Measurements from ENCODE around the gene ANKLE1.

ANKLE1 gene

DNA sequence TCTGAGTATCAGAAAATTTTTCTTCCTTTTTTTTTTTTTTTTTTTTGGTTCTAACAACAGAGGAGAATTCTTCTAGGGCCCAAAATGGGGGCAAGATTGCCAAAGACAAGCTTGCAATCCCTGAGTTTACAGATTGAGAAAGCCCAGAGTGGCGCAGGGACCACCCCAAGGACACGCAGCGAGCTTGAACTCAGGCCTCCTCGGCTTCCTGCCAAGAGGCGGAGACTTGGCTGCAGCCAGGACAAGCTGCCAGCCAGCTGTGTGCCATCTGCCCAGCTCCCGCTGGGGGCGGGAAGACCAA is 23.5 kb downstream of the ANKLE1 start:
- DNase-seq (ENCODE audit: low read depth in 2 of 3, low spot score in 2 of 3): no peak

DNA sequence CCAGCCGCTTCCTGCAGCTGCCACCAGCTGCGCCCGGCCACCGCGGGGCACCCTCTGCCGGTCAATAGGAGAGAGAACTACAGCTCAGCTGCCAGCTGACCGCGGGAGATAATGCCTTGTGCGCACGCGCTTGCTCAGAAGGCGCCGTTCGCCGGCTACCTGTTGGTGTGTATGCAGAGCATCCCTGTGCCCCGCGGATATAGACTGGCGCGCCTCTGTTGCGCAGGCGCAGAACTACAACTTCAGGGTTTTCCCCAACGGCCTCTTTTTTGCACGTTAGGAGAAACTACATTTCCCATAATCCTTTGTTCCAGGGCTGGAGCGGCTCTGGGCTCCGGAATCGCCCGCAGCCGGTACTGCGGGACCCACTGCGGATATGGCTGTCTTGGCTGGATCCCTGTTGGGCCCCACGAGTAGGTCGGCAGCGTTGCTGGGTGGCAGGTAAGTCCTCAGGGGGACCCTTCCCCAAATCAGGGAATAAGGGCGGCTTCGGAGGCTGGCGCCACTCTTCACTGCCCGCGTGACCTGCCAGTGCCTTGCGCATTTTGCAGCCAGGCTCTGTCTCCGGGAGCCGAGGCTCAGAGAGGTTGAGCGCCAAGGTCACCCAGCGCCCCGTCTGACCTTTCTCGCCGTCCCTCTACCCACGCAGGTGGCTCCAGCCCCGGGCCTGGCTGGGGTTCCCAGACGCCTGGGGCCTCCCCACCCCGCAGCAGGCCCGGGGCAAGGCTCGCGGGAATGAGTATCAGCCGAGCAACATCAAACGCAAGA is 24.0 kb downstream of the ANKLE1 start, which contains the start of gene MRPL34:
TSS of gene MRPL34 (plus strand) at position 356 of the 768 bp plus-strand sequence. CDS start at position 377, 21 bp downstream.
- peak; percentile 74 to 89 (median 86) for DNase-seq (ENCODE audit: low read depth in 2 of 3, low spot score in 2 of 3)

DNA sequence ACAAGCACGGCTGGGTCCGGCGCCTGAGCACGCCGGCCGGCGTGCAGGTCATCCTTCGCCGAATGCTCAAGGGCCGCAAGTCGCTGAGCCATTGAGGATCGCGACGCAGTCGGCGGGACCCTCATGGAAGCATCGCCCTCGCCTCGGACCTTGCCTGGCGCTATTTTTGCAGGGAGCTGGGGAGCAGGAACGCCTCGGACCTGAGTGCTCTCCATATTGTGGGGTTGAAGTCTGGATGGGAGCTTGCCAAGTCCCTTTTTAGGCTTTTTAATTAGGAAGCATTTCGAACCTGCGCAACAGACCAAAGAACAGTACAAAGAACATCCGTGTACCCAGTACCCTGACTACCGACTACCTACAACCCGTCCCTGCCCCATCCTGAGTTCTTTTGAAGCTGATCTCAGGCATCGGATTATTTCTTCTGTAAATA is 24.6 kb downstream of the ANKLE1 start:
- no peak for DNase-seq (ENCODE audit: low read depth in 2 of 3, low spot score in 2 of 3)

DNA sequence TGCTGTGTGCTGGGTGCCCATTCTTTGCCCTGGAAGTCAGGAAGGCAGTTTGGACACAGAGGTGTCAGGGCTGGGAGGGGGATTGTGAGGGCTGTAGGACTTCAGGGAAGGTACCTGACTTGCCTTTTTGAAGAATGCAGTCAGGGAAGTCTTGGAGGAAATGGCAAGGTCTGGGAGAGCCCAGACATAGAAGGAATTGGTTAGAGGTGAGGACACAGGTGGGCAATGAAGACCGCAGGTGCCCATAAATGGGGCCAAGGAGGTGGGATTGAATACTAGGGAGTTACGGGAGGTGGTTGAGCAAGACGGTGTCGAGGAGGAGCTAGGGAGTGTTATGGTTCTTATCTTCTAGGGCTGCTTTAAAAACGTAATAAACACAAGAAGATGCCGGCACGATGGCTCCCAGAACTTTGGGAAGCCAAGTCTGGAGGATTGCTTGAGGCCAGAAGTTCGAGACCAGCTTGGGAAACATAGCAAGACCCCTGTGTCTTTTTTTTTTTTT is 26.2 kb downstream of the ANKLE1 start:
- no peak for DNase-seq (ENCODE audit: low read depth in 2 of 3, low spot score in 2 of 3)

DNA sequence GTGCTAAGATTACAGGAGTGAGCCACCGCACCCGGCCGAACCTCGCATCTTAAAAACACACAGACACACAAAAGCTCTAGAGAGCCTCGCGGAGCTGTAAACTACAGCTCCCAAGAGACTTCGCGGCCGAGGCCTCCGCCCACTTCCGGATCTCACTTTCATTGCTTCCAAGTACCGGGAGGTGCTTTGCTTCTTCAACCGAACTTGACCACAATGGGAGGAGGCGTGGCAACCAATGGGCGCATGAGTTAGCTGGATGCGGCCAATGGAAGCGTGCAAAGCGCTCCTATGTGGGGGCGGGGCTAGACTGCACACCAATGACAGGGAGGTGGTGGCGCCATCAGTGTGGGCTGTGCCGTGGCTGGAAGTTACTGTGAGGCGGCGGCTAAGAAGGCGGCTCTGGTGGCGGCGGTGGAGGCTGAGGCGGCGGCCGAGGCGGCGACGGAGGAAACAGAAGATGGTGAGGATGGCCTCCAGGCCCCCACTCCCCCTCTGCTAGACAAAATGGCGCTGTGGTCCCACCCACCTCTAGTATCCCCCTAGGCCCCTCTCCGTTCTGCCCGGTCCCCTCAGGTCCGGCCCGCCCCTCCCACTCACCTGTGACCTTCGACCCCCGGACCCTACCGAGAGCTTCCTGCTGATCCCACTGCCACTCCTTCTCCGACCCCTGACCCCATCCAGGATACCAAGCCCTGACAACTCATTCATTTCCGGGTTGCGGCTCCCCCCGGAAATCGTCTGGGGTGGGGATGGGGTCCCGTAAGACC is 27.7 kb downstream of the ANKLE1 start, which contains the start of gene DDA1:
TSS of gene DDA1 (plus strand) at position 366 of the 767 bp plus-strand sequence. CDS start at position 458, 92 bp downstream.
- peak; percentile 87 to 97 (median 91) for DNase-seq (ENCODE audit: low read depth in 2 of 3, low spot score in 2 of 3)

DNA sequence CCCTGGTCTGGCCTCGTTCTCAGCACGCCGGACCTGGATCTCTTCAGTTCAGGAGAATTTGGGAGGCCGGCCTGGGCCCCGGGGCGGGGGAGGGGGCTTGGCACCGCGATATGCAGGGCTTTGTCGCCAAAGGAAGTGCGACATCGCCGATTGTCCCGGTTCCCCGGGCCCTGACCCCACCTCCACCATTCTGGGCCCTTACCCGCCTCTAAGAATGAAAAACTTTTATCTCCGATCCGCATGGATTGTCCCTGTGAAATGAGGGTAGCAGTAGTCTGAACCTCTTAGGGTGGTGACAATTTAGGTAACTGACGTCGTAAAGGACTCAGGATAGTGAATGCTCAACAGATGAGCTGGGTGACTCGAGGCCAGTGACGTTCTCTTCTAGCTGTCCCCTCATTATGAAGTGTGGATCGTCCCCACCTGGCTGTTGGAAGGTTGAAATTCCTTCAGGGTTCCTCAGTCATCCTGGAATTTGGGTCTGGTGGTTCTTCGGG is 28.3 kb downstream of the ANKLE1 start:
- DNase-seq (ENCODE audit: low read depth in 2 of 3, low spot score in 2 of 3): no peak

DNA sequence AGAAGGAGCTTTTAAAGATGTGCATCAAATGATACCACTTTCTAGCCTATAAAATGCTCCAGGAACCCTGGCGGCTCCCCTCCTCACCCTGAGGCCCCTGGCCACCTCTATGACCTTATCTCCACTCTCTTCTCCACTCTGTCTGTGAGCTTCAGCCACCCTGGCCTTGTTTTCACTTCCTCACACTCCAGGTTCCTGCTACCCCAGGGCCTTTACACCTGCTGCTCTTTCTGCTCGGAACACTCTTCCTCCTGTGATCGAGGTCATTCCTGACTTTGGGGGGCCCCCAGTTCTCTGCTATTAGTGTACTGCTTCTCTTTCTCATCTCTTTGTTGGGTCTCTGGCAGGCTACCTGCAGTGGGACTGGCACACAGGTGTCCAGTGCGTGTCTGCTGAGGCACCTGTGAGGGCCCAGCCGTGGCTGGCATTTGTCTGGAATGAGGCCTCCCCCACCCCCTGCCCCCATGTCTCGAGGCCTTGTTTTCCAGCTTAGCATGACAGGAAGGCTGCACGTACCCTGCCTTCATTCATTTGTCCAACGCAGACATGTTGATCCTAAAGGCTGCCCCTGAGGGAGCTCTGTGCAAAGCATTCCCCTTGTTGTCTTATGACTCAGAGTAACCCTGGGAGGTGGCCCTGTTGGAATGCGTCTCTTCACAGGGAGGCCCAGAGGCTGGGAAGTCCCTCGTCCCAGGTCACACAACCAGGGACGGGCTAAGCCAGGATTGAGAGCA is 29.9 kb downstream of the ANKLE1 start:
- no peak for DNase-seq (ENCODE audit: low read depth in 2 of 3, low spot score in 2 of 3)

DNA sequence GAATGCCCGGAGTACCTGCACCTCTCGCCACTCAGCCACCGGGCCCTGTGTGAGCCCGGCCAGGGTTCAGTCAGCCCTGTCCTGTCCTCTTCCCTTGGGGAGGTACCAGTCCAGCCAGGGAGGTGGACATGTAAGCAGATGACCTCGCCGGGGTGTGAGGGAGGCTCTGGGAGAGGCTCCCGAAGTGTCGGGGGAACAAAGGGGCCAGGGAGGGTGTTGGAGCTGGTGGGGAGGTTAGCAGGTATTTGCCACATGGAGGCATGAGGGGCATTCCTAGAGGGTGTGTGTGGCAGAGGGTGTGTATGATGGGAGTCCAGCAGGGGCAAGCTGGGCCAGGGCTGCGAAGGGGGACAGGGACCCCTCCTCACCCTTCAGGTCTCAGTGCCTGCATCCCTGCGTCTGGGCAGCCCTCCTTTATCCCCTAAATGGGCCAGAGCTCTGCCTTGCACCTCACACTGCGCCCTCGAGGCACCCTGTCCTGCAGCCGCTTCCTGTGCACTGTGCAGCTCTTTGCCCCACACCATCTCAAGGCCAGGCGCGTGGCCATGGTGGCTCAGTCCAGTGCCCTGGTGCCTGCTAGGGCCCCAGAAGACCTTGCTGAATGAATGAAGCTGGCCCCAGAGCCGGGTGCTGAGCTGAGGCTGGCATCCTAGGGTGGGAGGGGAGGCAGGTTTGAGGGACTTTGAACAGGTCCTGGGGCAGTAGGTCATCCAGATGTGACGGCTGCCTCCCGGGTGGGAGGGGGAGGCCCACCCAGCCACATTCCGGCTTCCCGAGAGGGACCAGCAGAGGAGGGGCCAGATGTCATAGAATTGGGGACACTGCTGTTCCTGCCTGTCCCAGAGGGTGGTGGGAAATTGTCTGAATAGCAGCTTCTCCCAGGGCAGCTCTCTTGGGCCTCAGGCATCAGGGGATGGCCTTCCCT is 30.8 kb downstream of the ANKLE1 start:
- no peak for DNase-seq (ENCODE audit: low read depth in 2 of 3, low spot score in 2 of 3)

DNA sequence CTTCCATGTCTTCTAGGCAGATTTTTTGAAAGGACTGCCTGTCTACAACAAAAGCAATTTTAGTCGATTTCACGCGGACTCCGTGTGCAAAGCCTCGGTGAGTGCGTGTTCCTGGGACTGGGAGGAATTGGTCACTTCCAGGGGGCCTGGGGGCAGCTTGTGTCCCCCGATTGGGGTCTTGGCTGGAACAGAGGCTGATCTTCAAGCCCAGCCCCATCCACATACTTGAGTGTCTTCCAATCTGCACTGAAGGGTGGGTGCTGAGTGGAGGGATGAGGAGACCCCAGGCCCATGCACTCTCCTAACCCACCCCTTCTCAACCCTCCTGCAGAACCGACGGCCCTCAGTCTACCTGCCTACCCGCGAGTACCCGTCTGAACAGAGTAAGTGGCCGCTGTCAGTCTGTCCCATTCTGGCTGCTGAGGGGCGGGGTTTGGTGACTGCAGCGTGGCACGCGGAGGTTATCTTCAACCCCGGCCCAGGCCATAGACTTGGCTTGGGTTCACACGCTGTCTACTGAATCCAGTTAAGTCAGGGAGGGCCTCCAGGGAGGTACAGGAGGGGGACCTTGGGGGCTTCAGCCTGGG is 32.4 kb downstream of the ANKLE1 start:
- no peak for DNase-seq (ENCODE audit: low read depth in 2 of 3, low spot score in 2 of 3)

DNA sequence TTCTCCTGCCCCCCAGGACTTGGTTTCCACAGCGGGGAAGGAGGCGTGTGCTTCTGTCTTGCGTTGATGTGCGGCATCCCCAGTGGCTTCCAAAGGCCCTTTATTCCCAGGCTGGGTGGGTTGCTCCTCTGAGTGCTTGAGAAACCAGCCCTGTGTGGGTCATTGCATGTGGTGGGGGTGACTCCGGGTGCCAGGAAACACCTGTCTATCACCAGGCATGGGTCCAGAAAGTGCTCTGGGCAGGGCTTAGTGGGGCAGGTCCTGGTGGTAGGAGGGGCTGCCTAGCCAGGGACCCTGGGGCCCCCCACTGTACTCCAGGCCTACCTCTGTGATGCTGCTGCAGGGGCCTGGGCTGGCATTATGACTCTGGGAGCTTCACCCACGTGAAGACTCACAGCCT is 37.3 kb downstream of the ANKLE1 start:
- DNase-seq (ENCODE audit: low read depth in 2 of 3, low spot score in 2 of 3): no peak

DNA sequence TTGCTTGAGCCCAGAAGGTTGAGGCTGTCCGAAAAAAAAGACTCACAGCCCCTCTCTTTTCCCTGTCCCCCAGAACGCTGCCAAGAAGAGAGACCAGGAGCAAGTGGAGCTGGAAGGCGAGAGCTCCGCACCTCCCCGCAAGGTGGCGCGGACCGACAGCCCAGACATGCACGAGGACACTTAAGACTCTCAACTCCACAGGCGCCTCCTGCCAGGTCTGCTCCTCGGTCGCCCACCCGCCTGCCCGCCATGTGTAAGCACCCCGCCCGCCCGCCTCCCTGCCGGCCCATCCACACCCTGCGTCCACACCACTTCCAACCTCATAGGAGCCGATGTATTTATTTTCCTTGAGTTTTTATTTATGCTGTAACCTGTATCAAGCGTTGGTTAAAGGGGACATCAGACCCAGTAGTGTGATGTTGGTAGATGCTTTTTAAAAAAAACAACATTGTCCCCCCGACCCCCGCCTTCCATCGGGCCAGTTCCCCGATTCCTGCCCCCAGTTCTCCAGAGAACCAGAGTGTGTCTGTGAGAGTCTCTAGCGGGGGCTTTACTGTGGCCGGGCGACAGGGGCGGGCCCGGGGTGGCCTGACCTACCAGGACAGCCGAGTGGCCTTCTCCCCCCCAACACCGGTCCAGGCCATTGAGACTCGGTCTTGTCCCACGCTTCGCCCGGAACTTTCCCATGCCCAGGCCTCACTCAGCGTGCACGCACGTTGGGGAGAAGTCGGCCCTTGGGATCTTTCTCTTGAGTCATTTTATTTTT is 38.0 kb downstream of the ANKLE1 start:
- DNase-seq (ENCODE audit: low read depth in 2 of 3, low spot score in 2 of 3): no peak

DNA sequence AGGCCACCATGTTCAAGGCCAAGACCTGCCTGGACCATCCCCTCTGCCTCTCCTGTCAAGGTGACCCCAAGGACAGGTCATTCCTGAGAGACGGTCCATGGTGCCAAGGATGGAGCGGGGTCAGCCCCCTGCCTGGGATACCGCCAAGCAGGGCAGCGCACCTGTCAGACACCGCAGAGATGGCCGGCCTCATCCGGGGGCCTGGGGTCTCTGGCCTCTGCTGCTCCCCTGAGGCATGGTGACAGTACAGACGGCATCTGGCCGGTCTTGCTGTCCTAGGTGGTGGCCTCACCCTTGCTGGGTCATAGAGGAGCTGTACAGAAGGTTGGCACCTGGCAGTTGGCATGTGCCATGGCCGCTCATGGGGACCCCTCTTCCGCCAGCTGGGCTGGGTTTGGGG is 38.7 kb downstream of the ANKLE1 start:
- DNase-seq (ENCODE audit: low read depth in 2 of 3, low spot score in 2 of 3): no peak

DNA sequence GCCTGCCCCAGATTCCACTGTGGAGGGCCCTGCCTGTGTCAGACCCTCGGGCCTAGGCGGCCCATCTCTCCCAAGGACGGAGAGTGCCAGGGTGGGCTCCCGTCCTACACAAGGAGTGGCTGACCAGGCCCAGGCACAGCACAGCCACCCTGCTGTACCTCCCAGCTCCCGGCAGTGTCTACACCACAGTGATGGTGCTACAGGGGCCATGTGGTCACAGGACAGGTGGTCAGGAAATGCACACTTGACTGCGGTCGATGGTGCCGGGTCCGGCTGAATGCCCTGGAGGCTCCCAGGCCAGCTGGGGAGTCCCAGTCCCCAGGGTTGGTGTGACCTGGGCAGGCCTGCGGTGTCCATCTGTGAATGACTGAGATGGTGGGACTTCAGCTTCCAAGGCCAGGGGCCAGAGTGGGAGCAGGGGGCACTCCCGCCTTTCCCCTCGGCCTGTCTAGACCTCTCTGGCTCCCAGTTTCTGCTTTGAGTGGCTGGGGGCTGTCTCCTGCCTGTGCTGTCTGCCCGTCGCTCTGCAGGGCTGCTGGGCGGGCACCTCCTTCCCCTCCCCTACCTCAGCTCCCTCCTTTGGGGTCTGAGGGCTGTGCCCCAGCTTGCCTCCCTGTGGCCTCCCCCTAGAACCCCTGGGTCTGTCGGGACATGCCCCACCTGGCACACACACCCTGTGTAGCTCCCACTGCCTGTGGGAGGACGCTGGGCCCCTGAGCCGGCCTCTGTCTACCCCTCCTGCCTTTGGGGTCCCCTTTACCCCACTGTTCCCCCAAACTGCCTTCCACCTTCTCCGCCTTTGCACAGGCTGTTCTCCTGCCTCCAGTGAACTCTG is 40.2 kb downstream of the ANKLE1 start:
- no peak for DNase-seq (ENCODE audit: low read depth in 2 of 3, low spot score in 2 of 3)

DNA sequence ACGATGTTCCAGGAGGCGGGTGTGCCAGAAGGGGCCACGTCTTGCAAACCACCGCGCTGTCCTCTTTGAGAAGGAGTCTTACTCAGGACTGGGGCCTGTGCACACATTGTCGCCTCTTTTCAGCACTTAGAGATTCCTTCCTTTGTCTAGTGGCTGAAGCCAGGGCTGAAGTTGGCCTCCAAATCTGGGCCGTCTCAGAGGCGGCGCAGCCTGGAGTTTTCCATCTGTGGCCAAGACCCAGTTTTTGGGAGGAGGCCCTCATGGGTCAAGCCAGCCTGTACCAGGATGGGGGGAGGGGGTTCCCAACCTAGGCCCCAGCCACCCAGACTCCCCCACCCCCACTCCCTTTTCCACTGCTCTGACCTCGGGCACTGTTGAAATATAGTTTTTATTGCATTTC is 41.2 kb downstream of the ANKLE1 start:
- DNase-seq (ENCODE audit: low read depth in 2 of 3, low spot score in 2 of 3): no peak

DNA sequence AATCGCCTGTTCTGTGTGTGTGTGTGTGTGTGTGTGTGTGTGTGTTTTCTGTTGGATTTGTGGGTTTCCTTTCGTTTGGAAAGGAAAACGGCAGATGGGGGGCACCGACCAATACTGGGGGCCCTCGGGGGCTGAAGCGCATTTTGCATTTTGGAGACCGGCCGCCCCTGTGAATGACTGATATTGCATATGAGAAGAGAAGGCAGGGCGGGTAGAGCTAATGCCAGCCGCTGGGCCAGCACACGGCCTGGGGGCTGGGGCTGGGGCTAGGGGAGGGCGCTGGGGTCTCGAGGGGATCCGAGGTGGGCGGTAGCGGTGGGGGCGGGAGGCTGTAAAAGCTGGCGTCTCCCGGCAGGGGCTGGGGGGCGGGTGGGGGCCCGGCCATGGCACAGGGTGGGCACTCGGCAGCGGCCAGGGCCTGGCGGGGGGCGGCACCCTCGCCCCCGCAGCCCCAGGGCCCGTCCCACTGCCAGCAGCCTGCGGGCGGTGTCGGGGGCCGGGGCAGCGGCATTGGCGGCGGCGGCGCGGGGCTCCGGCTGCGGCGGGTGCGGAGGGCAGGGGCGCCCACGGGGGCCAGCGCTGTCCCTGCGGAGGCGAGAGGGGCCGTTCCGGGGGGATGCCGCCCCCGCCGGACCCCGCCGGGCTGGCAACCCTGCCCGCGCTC is 41.7 kb downstream of the ANKLE1 start:
- no peak for DNase-seq (ENCODE audit: low read depth in 2 of 3, low spot score in 2 of 3)

DNA sequence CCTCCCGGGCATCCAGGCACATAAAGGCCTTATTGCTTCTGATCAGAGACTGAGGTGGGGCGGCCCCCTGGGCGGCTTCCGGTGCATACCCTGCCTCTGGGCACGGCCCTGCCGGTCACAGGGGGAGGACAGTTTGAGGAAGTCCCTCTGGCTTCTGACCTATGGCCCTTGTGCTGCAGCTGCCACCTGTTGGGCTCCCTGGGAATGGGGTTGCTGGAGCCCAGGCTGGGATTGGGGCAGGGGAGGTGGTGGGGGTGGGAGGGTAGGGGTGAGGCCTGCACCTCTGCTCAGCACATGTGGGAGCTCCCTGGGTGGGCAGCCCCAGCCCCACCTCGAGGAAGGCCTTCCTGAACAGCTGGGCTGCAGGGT is 42.2 kb downstream of the ANKLE1 start:
- no peak for DNase-seq (ENCODE audit: low read depth in 2 of 3, low spot score in 2 of 3)

DNA sequence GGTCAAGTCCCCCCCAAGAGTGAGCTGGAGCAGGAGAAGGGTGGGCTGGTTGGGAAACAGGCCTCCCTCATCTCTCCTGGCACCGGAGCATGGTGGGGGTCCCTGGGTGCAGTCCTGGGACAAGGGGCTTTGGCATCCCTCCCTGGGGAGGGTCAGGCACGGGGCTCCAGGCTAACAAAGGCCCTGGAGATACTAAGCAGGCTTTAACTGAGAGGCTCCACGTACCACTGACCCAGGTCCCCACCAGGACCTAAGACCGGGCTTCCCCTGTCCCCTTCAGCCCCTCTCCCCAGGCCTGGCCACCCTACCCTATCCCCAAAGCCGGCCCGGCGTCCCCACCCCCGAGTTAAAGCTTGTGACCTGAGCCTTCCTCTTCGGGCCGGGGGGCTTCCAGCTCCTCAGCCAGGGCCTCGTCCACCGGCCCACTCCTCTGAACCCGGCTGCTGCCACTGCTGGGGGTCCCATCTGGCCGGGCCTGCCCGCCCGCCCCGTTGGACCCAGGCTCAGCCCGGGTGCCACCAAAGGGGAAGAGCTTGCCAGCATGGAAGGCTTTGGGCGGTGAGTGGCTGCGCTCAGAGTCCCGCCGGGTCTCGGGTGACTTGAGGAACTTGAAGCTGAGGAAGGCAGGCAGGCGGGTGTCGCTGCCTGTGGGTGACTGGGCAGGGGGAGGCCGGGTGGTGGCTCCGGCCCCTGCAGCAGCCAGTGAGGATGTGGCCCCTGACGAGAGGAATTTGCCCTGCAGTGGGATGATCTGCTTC is 42.8 kb downstream of the ANKLE1 start:
- no peak for DNase-seq (ENCODE audit: low read depth in 2 of 3, low spot score in 2 of 3)

Measured in activated CD8-positive, alpha-beta memory T cell treated with anti-CD3 and anti-CD28 coated beads for 48 hours (primary cell).